ENCODE results near the gene SERPINB7. TPM values are rescaled to one million over a fixed set of nuclear protein-coding genes. Genes with fewer than 3 reads are reported as not detected.

The SERPINB7 gene
- total RNA-seq, 4 donors from 2014 or later, result not detected

DNA sequence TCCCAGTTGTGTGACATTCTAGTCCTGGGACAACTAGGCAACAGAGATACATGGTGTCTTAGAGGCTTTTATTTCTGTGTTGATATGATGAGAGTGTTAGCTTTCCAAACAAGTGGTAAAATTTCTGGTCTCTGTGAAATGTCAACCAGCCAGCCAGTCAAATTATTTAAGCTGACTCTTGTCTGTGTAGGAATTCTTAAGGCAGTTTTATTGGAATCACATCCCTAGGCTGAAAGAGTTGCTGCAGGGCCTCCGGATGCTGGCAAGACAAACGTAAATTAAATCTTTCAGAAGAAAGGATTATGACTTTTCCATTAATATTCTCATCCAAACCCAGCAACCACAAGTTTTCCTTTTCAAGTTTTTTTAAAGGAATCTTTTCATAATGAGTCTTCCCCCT lies 44.6 kb downstream of the SERPINB7 start:
- no peaks in the 10 kb centered on the region for H3K36me3 ChIP-seq
- no peaks in the 10 kb centered on the region for H3K27me3 ChIP-seq
- no peak overlapping the region for H3K4me3 ChIP-seq
- no peaks in the 10 kb centered on the region for H3K9me3 ChIP-seq
- peaks cover 0 to 10% of the 10 kb centered on the region in 2 donors for H3K4me1 ChIP-seq
- TF ChIP-seq POLR2A (IDR thresholded peaks at IDR 0.05), result no peak
- TF ChIP-seq, protein P1, sequence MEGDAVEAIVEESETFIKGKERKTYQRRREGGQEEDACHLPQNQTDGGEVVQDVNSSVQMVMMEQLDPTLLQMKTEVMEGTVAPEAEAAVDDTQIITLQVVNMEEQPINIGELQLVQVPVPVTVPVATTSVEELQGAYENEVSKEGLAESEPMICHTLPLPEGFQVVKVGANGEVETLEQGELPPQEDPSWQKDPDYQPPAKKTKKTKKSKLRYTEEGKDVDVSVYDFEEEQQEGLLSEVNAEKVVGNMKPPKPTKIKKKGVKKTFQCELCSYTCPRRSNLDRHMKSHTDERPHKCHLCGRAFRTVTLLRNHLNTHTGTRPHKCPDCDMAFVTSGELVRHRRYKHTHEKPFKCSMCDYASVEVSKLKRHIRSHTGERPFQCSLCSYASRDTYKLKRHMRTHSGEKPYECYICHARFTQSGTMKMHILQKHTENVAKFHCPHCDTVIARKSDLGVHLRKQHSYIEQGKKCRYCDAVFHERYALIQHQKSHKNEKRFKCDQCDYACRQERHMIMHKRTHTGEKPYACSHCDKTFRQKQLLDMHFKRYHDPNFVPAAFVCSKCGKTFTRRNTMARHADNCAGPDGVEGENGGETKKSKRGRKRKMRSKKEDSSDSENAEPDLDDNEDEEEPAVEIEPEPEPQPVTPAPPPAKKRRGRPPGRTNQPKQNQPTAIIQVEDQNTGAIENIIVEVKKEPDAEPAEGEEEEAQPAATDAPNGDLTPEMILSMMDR (IDR thresholded peaks at IDR 0.05), result no peak
- DNase-seq, result no peak
- H3K27ac ChIP-seq, result no peak overlapping the region
- intact Hi-C loops (cut with DNase I; ENCODE audit: low total_unique reads), result no loop called here

DNA sequence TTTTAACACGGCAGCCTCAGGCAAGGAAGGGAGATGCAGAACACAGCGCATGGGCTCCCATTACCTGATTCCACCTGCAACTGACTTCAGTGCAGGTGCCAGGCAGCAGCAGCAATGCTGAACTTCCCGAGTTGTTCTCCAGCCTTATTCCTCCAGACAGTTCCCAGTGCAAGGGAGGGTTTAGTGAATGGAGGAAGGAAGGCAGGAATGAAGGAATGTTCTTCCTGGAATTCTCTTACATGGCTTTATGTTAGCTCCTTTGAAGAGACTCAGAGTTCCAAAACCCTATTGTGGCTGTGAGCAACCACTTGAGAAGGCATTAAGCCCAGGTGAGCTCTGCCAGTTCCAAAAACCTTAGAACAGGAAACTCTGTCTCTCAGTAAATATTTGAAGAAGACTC lies 45.5 kb downstream of the SERPINB7 start:
- H3K4me3 ChIP-seq, result no peak overlapping the region
- intact Hi-C loops (cut with DNase I; ENCODE audit: low total_unique reads), result no loop called here
- no peaks in the 10 kb centered on the region for H3K27me3 ChIP-seq
- H3K9me3 ChIP-seq, result no peaks in the 10 kb centered on the region
- TF ChIP-seq, protein P1 (IDR thresholded peaks at IDR 0.05), result no peak
- no peak for TF ChIP-seq POLR2A (IDR thresholded peaks at IDR 0.05)
- H3K27ac ChIP-seq, result no peak overlapping the region
- DNase-seq, result no peak
- no peaks in the 10 kb centered on the region for H3K36me3 ChIP-seq
- peaks cover 0 to 10% of the 10 kb centered on the region in 2 donors for H3K4me1 ChIP-seq

DNA sequence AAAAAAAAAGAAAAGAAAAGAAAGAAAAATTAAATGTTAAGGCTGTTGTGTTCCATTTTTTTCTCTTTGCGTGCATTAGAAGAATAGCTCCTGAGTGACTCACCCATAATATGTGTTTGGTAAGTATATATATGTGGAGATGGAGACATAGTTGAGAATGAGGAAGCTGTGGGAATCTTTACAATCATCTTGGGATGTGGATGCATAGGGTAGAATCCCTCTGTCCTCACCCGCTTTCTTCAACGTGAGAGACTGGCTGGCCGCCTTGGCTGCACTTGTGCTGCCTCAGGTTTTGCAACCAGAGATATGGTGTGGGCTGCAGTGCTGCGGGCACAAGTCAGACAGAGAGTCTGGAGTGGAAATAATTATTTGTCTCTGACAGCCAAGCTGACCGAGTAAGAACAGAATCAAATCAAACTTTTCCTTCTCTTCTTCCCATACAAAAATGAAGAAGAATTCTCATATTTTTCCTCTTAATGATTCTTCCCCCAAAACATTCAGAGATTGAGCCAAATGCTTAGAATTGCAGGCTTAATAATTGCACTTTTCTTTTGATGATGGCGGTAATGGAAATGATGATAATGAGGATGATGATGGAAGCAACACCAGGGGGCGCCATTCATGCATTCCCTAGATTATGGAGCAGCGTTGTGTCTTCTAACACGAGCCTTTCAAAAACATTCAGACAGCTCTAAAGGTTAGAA lies 48.5 kb downstream of the SERPINB7 start:
- DNase-seq, result no peak
- Histone ChIP-seq H3K4me1 (peaks cover 0 to under 1% of the 10 kb centered on the region in 2 donors), H3K9me3 (no peaks in the 10 kb centered on the region), H3K27me3 (no peaks in the 10 kb centered on the region), H3K4me3 (no peak overlapping the region), H3K27ac (no peak overlapping the region), H3K36me3 (no peaks in the 10 kb centered on the region)
- intact Hi-C loops (cut with DNase I; ENCODE audit: low total_unique reads), result no loop called here
- no peak for TF ChIP-seq POLR2A (IDR thresholded peaks at IDR 0.05)
- TF ChIP-seq, protein P1 (IDR thresholded peaks at IDR 0.05), result no peak

DNA sequence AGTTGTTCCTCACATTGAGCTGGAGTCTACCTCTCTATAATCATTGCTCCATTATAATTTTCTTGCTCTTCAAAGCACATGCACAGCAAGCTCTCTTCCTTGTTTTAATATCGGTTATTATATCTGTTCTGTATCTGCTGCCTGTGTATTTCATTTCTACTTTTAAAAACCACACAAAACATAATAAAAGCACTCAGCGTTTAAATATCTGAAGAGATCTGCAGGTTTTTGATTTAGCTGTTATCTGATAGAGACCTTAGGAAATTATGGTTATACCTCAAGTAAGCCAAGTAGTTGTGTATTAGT lies 49.0 kb downstream of the SERPINB7 start:
- no peak overlapping the region for H3K27ac ChIP-seq
- H3K9me3 ChIP-seq, result no peaks in the 10 kb centered on the region
- no peak overlapping the region for H3K4me3 ChIP-seq
- no peaks in the 10 kb centered on the region for H3K27me3 ChIP-seq
- TF ChIP-seq, protein P1 (IDR thresholded peaks at IDR 0.05), result no peak
- H3K4me1 ChIP-seq, result no peaks in the 10 kb centered on the region
- no peaks in the 10 kb centered on the region for H3K36me3 ChIP-seq
- DNase-seq, result no peak
- intact Hi-C loops (cut with DNase I; ENCODE audit: low total_unique reads), result no loop called here

DNA sequence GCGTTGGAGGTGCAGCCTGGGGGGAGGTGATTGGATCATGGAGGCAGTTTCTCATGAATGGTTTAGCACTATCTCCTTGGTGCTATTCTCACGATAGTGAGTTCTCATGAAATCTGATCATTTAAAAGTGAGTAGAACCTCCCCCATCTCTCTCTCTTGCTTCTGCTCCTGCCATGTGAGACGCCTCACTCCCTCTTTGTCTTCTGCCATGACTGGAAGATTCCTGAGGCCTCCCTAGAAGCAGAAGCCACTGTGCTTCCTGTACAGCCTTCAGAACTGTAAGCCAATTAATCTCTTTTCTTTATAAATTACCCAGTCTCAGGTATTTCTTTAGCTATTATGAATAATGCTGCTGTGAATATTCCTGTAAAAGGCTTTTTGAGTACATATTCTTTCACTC lies 52.9 kb downstream of the SERPINB7 start:
- Histone ChIP-seq H3K4me3 (no peak overlapping the region), H3K9me3 (no peaks in the 10 kb centered on the region), H3K4me1 (no peaks in the 10 kb centered on the region), H3K27ac (no peak overlapping the region), H3K36me3 (no peaks in the 10 kb centered on the region), H3K27me3 (no peaks in the 10 kb centered on the region)
- no peak for DNase-seq
- intact Hi-C loops (cut with DNase I; ENCODE audit: low total_unique reads), result no loop called here
- TF ChIP-seq POLR2A (IDR thresholded peaks at IDR 0.05), result no peak
- TF ChIP-seq, protein P1 (IDR thresholded peaks at IDR 0.05), result no peak
